GM18519 (cell line): ENCODE results near the gene OFD1.

ENCODE experiments used
- ATAC-seq: cut with Tn5 transposase; IDR thresholded peaks from one replicate; pipeline ENCODE4 v1.9.1; 2021; ENCODE audit warnings: mild to moderate bottlenecking, moderate library complexity; ENCODE audit not compliant: unreplicated experiment, low FRiP score

The OFD1 gene

GRCh38 chrX:13750204-13750603 is 15.7 kb downstream of the OFD1 start:
- no peak for ATAC-seq

GRCh38 chrX:13750812-13751211 is 16.3 kb downstream of the OFD1 start:
- no peak for ATAC-seq

GRCh38 chrX:13752141-13752540 is 17.6 kb downstream of the OFD1 start:
- no peak for ATAC-seq

- no peak for ATAC-seq
Observed at GRCh38 chrX:13752646-13753045, 18.1 kb downstream of the OFD1 start.

GRCh38 chrX:13754765-13755164 is 20.2 kb downstream of the OFD1 start:
- no peak for ATAC-seq

- no peak for ATAC-seq
Observed at GRCh38 chrX:13755254-13755653, 20.7 kb downstream of the OFD1 start.

- ATAC-seq, result no peak
Observed at GRCh38 chrX:13756381-13756780, 21.8 kb downstream of the OFD1 start.

GRCh38 chrX:13759152-13759718 is 24.7 kb downstream of the OFD1 start:
- ATAC-seq, result peak; percentile 60

GRCh38 chrX:13760426-13760825 is 25.9 kb downstream of the OFD1 start:
- ATAC-seq, result no peak

GRCh38 chrX:13761606-13762414 is 27.3 kb downstream of the OFD1 start:
- ATAC-seq, result peak; percentile 63

GRCh38 chrX:13763489-13763888 is 28.9 kb downstream of the OFD1 start:
- ATAC-seq, result no peak

GRCh38 chrX:13764281-13764680 is 29.7 kb downstream of the OFD1 start:
- ATAC-seq, result no peak

GRCh38 chrX:13764765-13765164 is 30.2 kb downstream of the OFD1 start:
- ATAC-seq, result no peak

- no peak for ATAC-seq
Observed at GRCh38 chrX:13768939-13769338, 34.4 kb downstream of the OFD1 start.

GRCh38 chrX:13770013-13770535 is 35.5 kb downstream of the OFD1 start:
- no peak for ATAC-seq

GRCh38 chrX:13774696-13775095 is 40.1 kb downstream of the OFD1 start:
- no peak for ATAC-seq

GRCh38 chrX:13775837-13776236 is 41.3 kb downstream of the OFD1 start:
- no peak for ATAC-seq

GRCh38 chrX:13776387-13776786 is 41.8 kb downstream of the OFD1 start:
- no peak for ATAC-seq

- ATAC-seq, result no peak
Observed at GRCh38 chrX:13778916-13779315, 44.4 kb downstream of the OFD1 start.

- ATAC-seq, result no peak
Observed at GRCh38 chrX:13780868-13781427, 46.4 kb downstream of the OFD1 start.

- no peak for ATAC-seq
Observed at GRCh38 chrX:13786048-13786447, 51.5 kb downstream of the OFD1 start.
